IMR-90 (cell line): ENCODE results near the gene TANK. TPM values are rescaled to one million over a fixed set of nuclear protein-coding genes. Genes with fewer than 3 reads are reported as not detected.

Experiments used
- ATAC-seq: fragments of 200-7000 bp; cut with Tn5 transposase; 2 replicates; pipeline ENCODE4 v1.9.1; 2020; ENCODE audit warnings: low read depth, mild to moderate bottlenecking, moderate library complexity
- BruUV-seq: library from RNA; stranded (reverse); fragments of 400-500 nt; replicated peaks from 2 replicates; lab custom pipeline; 2021; lab: Mats Ljungman, UMichigan
- CTCF ChIA-PET: fragments of 300-600 bp; formaldehyde crosslinking; extraction: SDS; loops from one replicate; lab custom pipeline; 2021; ENCODE audit warnings: antibody characterized with exemption; lab: Yijun Ruan, JAX
- POLR2A ChIA-PET: fragments of 300-600 bp; sonication (Branson Sonifier 250); formaldehyde crosslinking; loops from one replicate; lab custom pipeline; 2022; ENCODE audit warnings: antibody characterized with exemption; ENCODE audit not compliant: unreplicated experiment; lab: Charles Lee
- DNase-seq: peaks from one replicate; pipeline ENCODE4 v3.0.0; 2013
- H2AFZ ChIP-seq: replicated peaks from 2 replicates; pipeline ENCODE3; 2013; ENCODE audit warnings: low read length, mild to moderate bottlenecking; ENCODE audit not compliant: poor library complexity
- H2AK5ac ChIP-seq: 2 replicates; pipeline ENCODE4 v1.6.1; 2013; ENCODE audit warnings: low read depth, low read length, inconsistent platforms
- H2AK9ac ChIP-seq: replicated peaks from 2 replicates; pipeline ENCODE3; 2013; ENCODE audit warnings: mild to moderate bottlenecking, low read depth, low read length, moderate library complexity; ENCODE audit not compliant: poor library complexity
- H2BK120ac ChIP-seq: 2 replicates; pipeline ENCODE4 v1.6.1; 2013; ENCODE audit warnings: low read depth, low read length, inconsistent platforms
- H2BK15ac ChIP-seq: 3 replicates; pipeline ENCODE4 v1.6.1; 2013; ENCODE audit warnings: low read depth, low read length, inconsistent platforms
- H2BK20ac ChIP-seq: 2 replicates; pipeline ENCODE4 v1.6.1; 2013; ENCODE audit warnings: low read depth, mild to moderate bottlenecking, inconsistent platforms, low read length, moderate library complexity
- H2BK5ac ChIP-seq: 2 replicates; pipeline ENCODE4 v1.6.1; 2013; ENCODE audit warnings: mild to moderate bottlenecking, low read depth, low read length, inconsistent platforms; ENCODE audit not compliant: poor library complexity, severe bottlenecking
- H3K14ac ChIP-seq: replicated peaks from 2 replicates; pipeline ENCODE4 v1.6.1; 2013; ENCODE audit warnings: low read depth, low read length, inconsistent platforms
- H3K18ac ChIP-seq: 2 replicates; pipeline ENCODE4 v1.6.1; 2013; ENCODE audit warnings: low read depth, low read length, control low read depth
- H3K23ac ChIP-seq: 2 replicates; pipeline ENCODE4 v1.6.1; 2013; ENCODE audit warnings: low read depth, low read length, inconsistent platforms
- H3K27ac ChIP-seq: 2 replicates; pipeline ENCODE4 v1.5.1; 2013; ENCODE audit warnings: mild to moderate bottlenecking, control low read depth, low read length; ENCODE audit not compliant: insufficient read depth
- H3K27me3 ChIP-seq: 2 replicates; pipeline ENCODE4 v1.6.1; 2013; ENCODE audit warnings: low read length; ENCODE audit not compliant: control insufficient read depth, insufficient read depth
- H3K36me3 ChIP-seq: 2 replicates; pipeline ENCODE4 v1.6.1; 2013; ENCODE audit warnings: low read length, mixed read lengths; ENCODE audit not compliant: control insufficient read depth, insufficient read depth
- H3K4ac ChIP-seq: 2 replicates; pipeline ENCODE4 v1.6.1; 2013; ENCODE audit warnings: low read depth, low read length, inconsistent platforms
- H3K4me1 ChIP-seq: 2 replicates; pipeline ENCODE4 v1.6.1; 2013; ENCODE audit warnings: low read length, mixed read lengths; ENCODE audit not compliant: control insufficient read depth, insufficient read depth
- H3K4me2 ChIP-seq: 2 replicates; pipeline ENCODE4 v1.6.1; 2013; ENCODE audit warnings: low read depth, mild to moderate bottlenecking, control low read depth, low read length, moderate library complexity
- H3K4me3 ChIP-seq: 2 replicates; pipeline ENCODE4 v1.5.1; 2013; ENCODE audit warnings: low read depth, mild to moderate bottlenecking, control low read depth, low read length, moderate library complexity; ENCODE audit not compliant: insufficient read depth
- H3K56ac ChIP-seq: 2 replicates; pipeline ENCODE4 v1.6.1; 2013; ENCODE audit warnings: low read length, inconsistent platforms; ENCODE audit not compliant: insufficient read depth; ENCODE audit errors: extremely low read depth
- H3K79me1 ChIP-seq, 2 experiments: 2 replicates each; pipeline ENCODE4 v1.6.1; 2013; ENCODE audit warnings: low read length in 2 of 2, inconsistent platforms in 1 of 2, low read depth in 1 of 2
- H3K9ac ChIP-seq: 2 replicates; pipeline ENCODE4 v1.6.1; 2013; ENCODE audit warnings: low read depth, low read length, control low read depth
- H3K9me1 ChIP-seq: 2 replicates; pipeline ENCODE4 v1.6.1; 2013; ENCODE audit warnings: low read length, inconsistent platforms; ENCODE audit not compliant: insufficient read depth
- H3K9me3 ChIP-seq: 2 replicates; pipeline ENCODE4 v1.6.1; 2013; ENCODE audit warnings: low read length; ENCODE audit not compliant: control insufficient read depth, insufficient read depth
- H4K20me1 ChIP-seq: 2 replicates; pipeline ENCODE4 v1.6.1; 2013; ENCODE audit warnings: low read length, inconsistent platforms; ENCODE audit not compliant: insufficient read depth
- H4K5ac ChIP-seq: 2 replicates; pipeline ENCODE4 v1.6.1; 2013; ENCODE audit warnings: mild to moderate bottlenecking, low read depth, low read length, control low read depth
- H4K8ac ChIP-seq, 2 experiments: 2 replicates each; pipeline ENCODE4 v1.6.1; 2013; ENCODE audit warnings: low read depth in 2 of 2, low read length in 2 of 2, control low read depth in 1 of 2, inconsistent platforms in 1 of 2
- H4K91ac ChIP-seq: 2 replicates; pipeline ENCODE4 v1.6.1; 2013; ENCODE audit warnings: low read depth, low read length, inconsistent platforms; ENCODE audit not compliant: insufficient read depth
- BHLHE40 ChIP-seq: fragments of 150-350 bp; IDR thresholded peaks from 2 replicates; pipeline ENCODE4 v1.6.1; 2016; ENCODE audit warnings: mild to moderate bottlenecking, low read depth, low read length
- MAFK ChIP-seq: IDR thresholded peaks from 2 replicates; pipeline ENCODE4 v1.6.1; 2012; ENCODE audit warnings: low read depth, low read length, improper control_type of control experiment
- NFE2L2 ChIP-seq: fragments of 150-350 bp; IDR thresholded peaks from 2 replicates; pipeline ENCODE4 v1.6.1; 2016; ENCODE audit warnings: low read depth, mild to moderate bottlenecking, low read length
- RAD21 ChIP-seq: IDR thresholded peaks from 2 replicates; pipeline ENCODE4 v1.6.1; 2012; ENCODE audit warnings: low read length, improper control_type of control experiment
- RFX5 ChIP-seq: IDR thresholded peaks from 2 replicates; pipeline ENCODE4 v1.8.0; 2012; ENCODE audit warnings: low read depth, mild to moderate bottlenecking, low read length, moderate library complexity
- SMC3 ChIP-seq: fragments of 150-350 bp; IDR thresholded peaks from 2 replicates; pipeline ENCODE4 v1.6.1; 2016; ENCODE audit warnings: low read depth, mild to moderate bottlenecking, antibody characterized with exemption, low read length, moderate library complexity
- WGBS, 2 experiments: methylation state at CpG; one replicate each; pipeline versions ENCODE4 v1.1.5 to v1.1.7; 2013; ENCODE audit warnings: missing lambda C conversion rate in 2 of 2; ENCODE audit not compliant: insufficient read length in 1 of 2; ENCODE audit errors: extremely low coverage in 2 of 2; 5-methylcytosine and 5-hydroxymethylcytosine counted together
- dilution Hi-C: fragments of 300-500 bp; cut with HindIII; formaldehyde crosslinking; loops from one replicate; pipeline ENCODE4 v1.14.3; 2018; ENCODE audit warnings: low sequenced_read_pairs; ENCODE audit not compliant: unreplicated experiment
- in situ Hi-C: fragments of 300-500 bp; cut with MboI; formaldehyde crosslinking; loops from 3 replicates; pipeline ENCODE4 v1.14.3; 2019; ENCODE audit warnings: low sequenced_read_pairs, inconsistent platforms, mixed read lengths
- intact Hi-C: fragments of 100-400 bp; cut with micrococcal nuclease; formaldehyde crosslinking; loops from 2 replicates; pipeline ENCODE4 v1.10.0; 2022
- polyA plus RNA-seq, 3 experiments: library from polyadenylated mRNA; depleted of rRNA; stranded (reverse); fragments of >200 nt; gene quantifications; 2 replicates each; pipeline ENCODE4 v1.2.3, GENCODE V29; 2012; ENCODE audit warnings: low replicate concordance in 1 of 3
- total RNA-seq: library from RNA; depleted of rRNA; stranded (reverse); fragments of >200 nt; gene quantifications from 2 replicates; pipeline ENCODE4 v1.2.3, GENCODE V29; 2012
- TF ChIP-seq, protein P1 (sequence below): fragments of 150-350 bp; IDR thresholded peaks from 2 replicates; pipeline ENCODE4 v1.6.1; 2017; ENCODE audit warnings: mild to moderate bottlenecking, antibody characterized with exemption, low read length, low read depth
- TF ChIP-seq, protein P2 (sequence below): fragments of 150-350 bp; IDR thresholded peaks from 2 replicates; pipeline ENCODE4 v1.6.1; 2016; ENCODE audit warnings: low read depth, mild to moderate bottlenecking, low read length, moderate library complexity, borderline replicate concordance
- TF ChIP-seq, protein P3 (sequence below): conservative IDR thresholded peaks from 2 replicates; pipeline ENCODE4 v1.5.1; 2012; ENCODE audit warnings: mild to moderate bottlenecking, low read depth, low read length, improper control_type of control experiment

The TANK gene
- total and polyA plus RNA-seq, 2 of the 4 experiments (the other 2 are of a cell fraction), result 25.4 to 41.9 TPM

DNA sequence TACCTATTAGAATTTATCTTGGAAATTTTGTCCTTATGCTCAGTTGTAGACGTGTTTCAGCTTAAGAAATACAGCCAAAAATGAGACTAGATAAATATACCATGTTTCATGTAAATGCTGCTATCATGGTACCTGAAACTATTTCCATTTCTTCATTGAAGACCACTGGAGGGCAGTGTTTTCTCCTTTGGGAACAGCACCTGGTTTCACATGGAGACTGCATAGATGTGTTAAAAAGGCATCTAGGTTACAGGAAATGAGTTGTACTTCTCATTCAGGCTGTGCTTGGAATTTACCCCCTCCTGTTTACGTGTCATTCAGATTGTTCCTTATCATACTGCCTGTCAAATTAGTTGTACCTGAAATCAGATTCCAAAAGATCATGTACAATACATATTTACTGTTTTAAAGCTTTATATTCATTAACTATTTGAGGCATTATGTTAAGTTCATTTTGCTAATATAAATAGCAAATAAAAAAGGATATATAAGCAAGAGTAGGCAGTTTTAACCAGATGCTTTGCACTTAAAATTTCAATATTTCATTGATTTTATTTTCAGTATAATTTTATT is 90.7 kb downstream of the TANK start:
- intact Hi-C loops, result loop anchor here (2.0 kb wide), 2 partner anchors 22 to 696 kb away; no protein-coding TSS in a partner anchor

More for the DNA sequence above, 90.7 kb downstream of the TANK start:
- Histone ChIP-seq H3K14ac (no peak overlapping the region), H4K5ac (no peak overlapping the region), H3K9me1 (no peaks in the 10 kb centered on the region), H3K4me1 (no peaks in the 10 kb centered on the region), H3K18ac (no peak overlapping the region), H4K20me1 (no peaks in the 10 kb centered on the region), H2BK20ac (no peak overlapping the region), H4K8ac (no peak overlapping the region), H3K9ac (no peak overlapping the region), H3K36me3 (no peaks in the 10 kb centered on the region), H3K27me3 (peaks cover 23% of the 10 kb centered on the region), H3K4ac (no peak overlapping the region), H2AK5ac (no peak overlapping the region), H3K9me3 (no peaks in the 10 kb centered on the region), H2AK9ac (no peak overlapping the region), H4K91ac (no peak overlapping the region), H3K56ac (no peak overlapping the region), H2AFZ (no peak overlapping the region), H3K27ac (no peak overlapping the region), H3K4me3 (no peak overlapping the region), H2BK5ac (no peak overlapping the region), H3K23ac (no peak overlapping the region), H2BK120ac (no peak overlapping the region), H3K4me2 (no peak overlapping the region), H2BK15ac (no peak overlapping the region), H3K79me1 (no peaks in the 10 kb centered on the region)
- ATAC-seq (no peak), DNase-seq (peak; percentile 37)
- dilution Hi-C loops, result no loop called here
- POLR2A ChIA-PET, result no interaction called here
- no TSS peak for BruUV-seq
- CTCF ChIA-PET, result interaction anchor here (0.6 to 1.8 kb wide), 9 partner anchors 8 to 25 kb away, joined by 3 to 10 read pairs (median 4); no protein-coding TSS in a partner anchor
- no CpG with 5 or more reads among the region's 2 CpGs for WGBS, 2 experiments
- TF ChIP-seq, protein P1, sequence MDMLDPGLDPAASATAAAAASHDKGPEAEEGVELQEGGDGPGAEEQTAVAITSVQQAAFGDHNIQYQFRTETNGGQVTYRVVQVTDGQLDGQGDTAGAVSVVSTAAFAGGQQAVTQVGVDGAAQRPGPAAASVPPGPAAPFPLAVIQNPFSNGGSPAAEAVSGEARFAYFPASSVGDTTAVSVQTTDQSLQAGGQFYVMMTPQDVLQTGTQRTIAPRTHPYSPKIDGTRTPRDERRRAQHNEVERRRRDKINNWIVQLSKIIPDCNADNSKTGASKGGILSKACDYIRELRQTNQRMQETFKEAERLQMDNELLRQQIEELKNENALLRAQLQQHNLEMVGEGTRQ, result no peak
- TF ChIP-seq RAD21 (peak; percentile 45), RFX5 (no peak), NFE2L2 (no peak), BHLHE40 (no peak), SMC3 (peak; percentile 36), MAFK (no peak)
- TF ChIP-seq, protein P2, sequence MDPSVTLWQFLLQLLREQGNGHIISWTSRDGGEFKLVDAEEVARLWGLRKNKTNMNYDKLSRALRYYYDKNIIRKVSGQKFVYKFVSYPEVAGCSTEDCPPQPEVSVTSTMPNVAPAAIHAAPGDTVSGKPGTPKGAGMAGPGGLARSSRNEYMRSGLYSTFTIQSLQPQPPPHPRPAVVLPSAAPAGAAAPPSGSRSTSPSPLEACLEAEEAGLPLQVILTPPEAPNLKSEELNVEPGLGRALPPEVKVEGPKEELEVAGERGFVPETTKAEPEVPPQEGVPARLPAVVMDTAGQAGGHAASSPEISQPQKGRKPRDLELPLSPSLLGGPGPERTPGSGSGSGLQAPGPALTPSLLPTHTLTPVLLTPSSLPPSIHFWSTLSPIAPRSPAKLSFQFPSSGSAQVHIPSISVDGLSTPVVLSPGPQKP, result no peak
- TF ChIP-seq, protein P3, sequence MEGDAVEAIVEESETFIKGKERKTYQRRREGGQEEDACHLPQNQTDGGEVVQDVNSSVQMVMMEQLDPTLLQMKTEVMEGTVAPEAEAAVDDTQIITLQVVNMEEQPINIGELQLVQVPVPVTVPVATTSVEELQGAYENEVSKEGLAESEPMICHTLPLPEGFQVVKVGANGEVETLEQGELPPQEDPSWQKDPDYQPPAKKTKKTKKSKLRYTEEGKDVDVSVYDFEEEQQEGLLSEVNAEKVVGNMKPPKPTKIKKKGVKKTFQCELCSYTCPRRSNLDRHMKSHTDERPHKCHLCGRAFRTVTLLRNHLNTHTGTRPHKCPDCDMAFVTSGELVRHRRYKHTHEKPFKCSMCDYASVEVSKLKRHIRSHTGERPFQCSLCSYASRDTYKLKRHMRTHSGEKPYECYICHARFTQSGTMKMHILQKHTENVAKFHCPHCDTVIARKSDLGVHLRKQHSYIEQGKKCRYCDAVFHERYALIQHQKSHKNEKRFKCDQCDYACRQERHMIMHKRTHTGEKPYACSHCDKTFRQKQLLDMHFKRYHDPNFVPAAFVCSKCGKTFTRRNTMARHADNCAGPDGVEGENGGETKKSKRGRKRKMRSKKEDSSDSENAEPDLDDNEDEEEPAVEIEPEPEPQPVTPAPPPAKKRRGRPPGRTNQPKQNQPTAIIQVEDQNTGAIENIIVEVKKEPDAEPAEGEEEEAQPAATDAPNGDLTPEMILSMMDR, result peak; percentile 53
- in situ Hi-C loops, result loop anchor here (25.0 kb wide), 1 partner anchor 686 kb away; no protein-coding TSS in a partner anchor
